ENCODE data around the gene FPR2.

FPR2 gene

DNA sequence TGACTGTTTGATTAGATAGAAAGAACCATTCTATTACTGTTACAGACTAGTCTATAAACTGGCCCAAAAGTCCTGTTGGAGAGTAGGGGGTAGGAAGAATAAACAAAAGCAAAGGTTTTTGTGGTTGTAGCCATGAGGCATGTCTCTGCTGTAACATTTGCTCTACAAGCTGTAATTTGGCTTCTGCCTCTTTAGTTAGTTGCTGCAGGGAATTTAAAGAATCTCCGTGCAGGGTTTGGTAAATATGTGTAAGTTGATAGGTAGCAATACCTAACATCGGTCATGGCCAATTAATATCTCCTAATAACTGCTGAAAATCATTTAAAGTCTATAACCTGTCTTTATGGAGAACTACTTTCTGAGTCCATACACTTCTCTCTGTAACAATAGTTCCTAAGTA, 46.9 kb downstream of the FPR2 start:
- no peak for DNase-seq

DNA sequence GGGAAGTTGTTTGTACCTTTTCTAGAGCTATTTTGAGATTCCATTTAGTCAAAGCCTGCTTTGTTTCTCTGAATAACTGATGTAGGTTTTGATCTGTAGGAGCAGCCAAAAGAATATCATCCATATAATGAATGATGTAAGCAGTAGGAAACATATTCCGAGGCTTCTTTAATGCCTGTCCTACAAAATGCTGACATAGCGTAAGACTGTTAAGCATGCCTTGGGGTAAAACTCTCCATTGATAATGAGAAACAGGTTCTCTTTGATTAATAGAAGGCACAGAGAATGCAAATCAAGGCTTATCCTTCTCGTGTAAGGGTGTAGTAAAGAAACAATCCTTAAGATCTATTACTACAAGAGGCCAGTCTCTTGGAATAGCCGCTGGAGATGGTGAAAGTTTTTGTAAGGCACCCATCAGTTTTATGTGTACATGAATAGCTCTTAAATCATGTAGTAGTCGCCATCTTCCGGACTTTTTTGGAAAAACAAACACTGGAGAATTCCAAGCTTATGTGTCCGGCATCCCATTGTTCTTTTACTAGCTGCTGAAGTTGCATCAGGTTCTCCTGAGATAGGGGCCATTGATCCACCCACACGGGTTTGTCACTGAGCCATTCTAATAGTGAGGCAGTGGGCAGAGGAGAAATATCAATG, 47.5 kb downstream of the FPR2 start:
- DNase-seq, result no peak

GRCh38 chr19:51809787-51810186, 48.8 kb downstream of the FPR2 start:
- no peak for DNase-seq

GRCh38 chr19:51810223-51810622, 49.2 kb downstream of the FPR2 start:
- no peak for DNase-seq

- DNase-seq, result no peak
These were observed 50.4 kb downstream of the FPR2 start for GRCh38 chr19:51811344-51811743.

DNA sequence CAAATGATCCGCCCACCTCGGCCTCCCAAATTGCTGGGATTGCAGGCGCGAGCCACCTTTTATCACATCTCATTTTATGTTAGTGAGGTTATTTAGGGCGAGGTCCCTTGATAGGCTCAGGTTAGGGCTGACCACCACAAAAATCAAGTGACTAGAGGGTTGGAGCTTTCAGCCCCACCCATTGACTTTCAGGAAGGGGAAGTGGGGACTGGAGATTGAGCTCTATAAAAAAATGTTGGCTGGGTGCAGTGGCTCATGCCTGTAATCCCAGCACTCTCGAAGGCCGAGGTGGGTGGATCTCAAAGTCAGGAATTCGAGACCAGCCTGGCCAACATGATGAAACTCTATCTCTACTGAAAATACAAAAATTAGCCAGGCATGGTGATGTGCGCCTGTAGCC, 54.1 kb downstream of the FPR2 start:
- DNase-seq, result no peak

- no peak for DNase-seq
These were observed 55.7 kb downstream of the FPR2 start for GRCh38 chr19:51816711-51817110.

DNA sequence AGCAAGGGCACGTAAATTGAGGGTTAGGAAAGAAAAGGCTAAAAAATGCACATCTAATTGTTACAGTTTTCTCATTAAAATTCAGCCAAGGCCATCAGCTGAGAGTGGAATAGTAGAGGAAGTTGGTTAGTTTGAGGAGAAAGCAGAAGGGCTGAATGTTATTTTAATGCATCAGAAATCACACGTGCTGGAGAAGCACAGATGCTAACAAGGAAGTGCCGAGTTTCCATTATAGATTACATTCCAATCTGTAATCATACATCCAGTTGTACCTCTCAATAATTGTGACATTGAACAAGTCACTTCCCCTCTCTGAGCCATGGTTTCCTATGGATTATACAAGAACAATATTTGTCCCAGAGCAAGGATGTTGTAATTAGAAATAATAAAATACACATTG, 59.0 kb downstream of the FPR2 start:
- no peak for DNase-seq

All from stimulated activated CD4-positive, alpha-beta T cell treated with anti-CD3 and anti-CD28 coated beads, Interleukin-4, amount 100 ng/mL, for 1 hour (primary cell).